ENCODE measurements around the gene EIF5. TPM values are rescaled to one million over a fixed set of nuclear protein-coding genes. Genes with fewer than 3 reads are reported as not detected.

The EIF5 gene
- total RNA-seq, 1 experiment from 2014 or later = 356 TPM

DNA sequence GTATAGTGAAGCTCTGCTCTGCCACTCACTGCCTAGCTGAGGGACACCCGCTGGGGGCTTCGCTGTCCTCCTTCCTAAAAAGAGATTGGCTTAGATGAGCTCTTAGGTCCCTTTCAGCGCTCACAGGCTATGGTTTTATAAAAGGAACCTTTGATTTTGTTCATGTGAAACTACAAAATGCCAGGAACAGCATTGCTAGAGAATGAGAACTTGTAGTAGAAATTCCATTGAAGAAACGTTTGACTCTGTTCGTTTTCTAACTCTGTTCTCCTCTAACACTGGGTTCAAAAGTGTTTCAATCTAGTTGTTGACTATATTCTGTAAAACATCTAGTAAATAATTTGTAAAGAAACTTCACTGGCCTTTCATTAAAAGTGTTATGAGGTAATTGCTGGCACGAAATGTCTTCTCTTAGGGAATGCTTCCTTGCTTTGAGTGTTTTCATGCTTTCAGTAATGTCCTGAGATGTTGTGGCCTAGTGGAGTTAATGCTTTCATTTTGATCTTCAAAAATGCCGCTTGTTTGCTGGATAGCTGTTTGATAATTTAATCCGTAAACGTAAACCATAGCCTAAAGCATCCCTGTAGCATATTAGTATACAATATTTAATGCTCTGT lies 52.8 kb downstream of the EIF5 start:
- DNase-seq = no peak
- Histone ChIP-seq H2BK5ac (ENCODE audit: insufficient read length, low read length) (no peak overlapping the region), H3K4me1 (ENCODE audit: insufficient read depth, low read length) (no peaks in the 10 kb centered on the region), H4K5ac (ENCODE audit: insufficient read length, low read depth, low read length) (no peak overlapping the region), H3K4ac (ENCODE audit: low read depth, low read length) (no peak overlapping the region), H4K20me1 (ENCODE audit: control insufficient read depth, insufficient read depth, insufficient read length) (no peaks in the 10 kb centered on the region), H2BK120ac (ENCODE audit: low read depth, low read length, poor library complexity, severe bottlenecking) (no peak overlapping the region), H3T11ph (ENCODE audit: low read length) (no peak overlapping the region), H3K27me3 (ENCODE audit: insufficient read depth, low read length) (no peaks in the 10 kb centered on the region; the same call in 1 of the 2 replicates), H3K4me2 (ENCODE audit: insufficient read depth, insufficient read length, low read length) (peak overlapping the region; percentile 94), H2AFZ (ENCODE audit: low read length) (no peak overlapping the region), H3K9me3 (ENCODE audit: control insufficient read depth, low read depth, low read length) (no peaks in the 10 kb centered on the region), H2BK12ac (ENCODE audit: insufficient read length, low read depth, low read length) (no peak overlapping the region), H2AK5ac (ENCODE audit: insufficient read length, low read length) (no peak overlapping the region), H2BK15ac (ENCODE audit: low read depth, low read length) (no peak overlapping the region), H4K91ac (ENCODE audit: insufficient read length, low read depth, low read length) (no peak overlapping the region), H3K23ac (ENCODE audit: insufficient read length, low read depth, low read length) (no peak overlapping the region), H3K79me1 (ENCODE audit: insufficient read depth, low read depth, low read length, poor library complexity, severe bottlenecking) (peaks cover 4% of the 10 kb centered on the region), H3K23me2 (ENCODE audit: insufficient read length, low read depth, low read length, poor library complexity, severe bottlenecking) (peaks cover 14% of the 10 kb centered on the region), H3K27ac (ENCODE audit: insufficient read length, low read depth, low read length) (no peak overlapping the region), H3K56ac (ENCODE audit: insufficient read length, low read depth, low read length) (no peak overlapping the region), H3K18ac (ENCODE audit: insufficient read length, low read depth, low read length) (no peak overlapping the region), H3K79me2 (ENCODE audit: insufficient read depth, low read length) (peaks cover 25% of the 10 kb centered on the region), H3K9ac (ENCODE audit: extremely low read depth, insufficient read length, low read length) (peak overlapping the region; percentile 85), H2BK20ac (ENCODE audit: low read depth, low read length, poor library complexity, severe bottlenecking) (no peak overlapping the region), H4K8ac (replicated peaks; ENCODE audit: insufficient read length, low read depth, low read length) (no peak overlapping the region), H3K14ac (ENCODE audit: insufficient read depth, low read length) (no peak overlapping the region)
- H3K36me3 Mint-ChIP-seq (ENCODE audit: insufficient read depth in 1 of 3, low read depth in 3 of 3) = peaks cover 0 to 5% (median 2%) of the 10 kb centered on the region in 3 experiments; a peak in 5 of 7 replicates
- TF ChIP-seq, protein P1, sequence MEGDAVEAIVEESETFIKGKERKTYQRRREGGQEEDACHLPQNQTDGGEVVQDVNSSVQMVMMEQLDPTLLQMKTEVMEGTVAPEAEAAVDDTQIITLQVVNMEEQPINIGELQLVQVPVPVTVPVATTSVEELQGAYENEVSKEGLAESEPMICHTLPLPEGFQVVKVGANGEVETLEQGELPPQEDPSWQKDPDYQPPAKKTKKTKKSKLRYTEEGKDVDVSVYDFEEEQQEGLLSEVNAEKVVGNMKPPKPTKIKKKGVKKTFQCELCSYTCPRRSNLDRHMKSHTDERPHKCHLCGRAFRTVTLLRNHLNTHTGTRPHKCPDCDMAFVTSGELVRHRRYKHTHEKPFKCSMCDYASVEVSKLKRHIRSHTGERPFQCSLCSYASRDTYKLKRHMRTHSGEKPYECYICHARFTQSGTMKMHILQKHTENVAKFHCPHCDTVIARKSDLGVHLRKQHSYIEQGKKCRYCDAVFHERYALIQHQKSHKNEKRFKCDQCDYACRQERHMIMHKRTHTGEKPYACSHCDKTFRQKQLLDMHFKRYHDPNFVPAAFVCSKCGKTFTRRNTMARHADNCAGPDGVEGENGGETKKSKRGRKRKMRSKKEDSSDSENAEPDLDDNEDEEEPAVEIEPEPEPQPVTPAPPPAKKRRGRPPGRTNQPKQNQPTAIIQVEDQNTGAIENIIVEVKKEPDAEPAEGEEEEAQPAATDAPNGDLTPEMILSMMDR (conservative IDR thresholded peaks at IDR 0.05) = no peak
- H3K4me1 Mint-ChIP-seq = peaks cover 22 to 28% of the 10 kb centered on the region in 2 experiments
- peak overlapping the region; percentile 95 to 99 for H3K4me3 Mint-ChIP-seq
- H3K9me3 Mint-ChIP-seq = no peaks in the 10 kb centered on the region
- H3K27me3 Mint-ChIP-seq (ENCODE audit: low read depth) = peaks cover 24% of the 10 kb centered on the region
- no peak overlapping the region for H3K27ac Mint-ChIP-seq
- no CpG with 5 or more reads among the region's 9 CpGs for WGBS (ENCODE audit: extremely low coverage, insufficient read length, low lambda C conversion rate)

Measured in H9 (cell line).